HG03097 (cell line): ENCODE data around the gene ZNF560.
"Not testable (repeated sequence)": the region's sequence is repeated elsewhere in the genome, so short reads cannot be mapped to it uniquely, and the experiment has no call there.

ENCODE experiments used
- ATAC-seq: cut with Tn5 transposase; IDR thresholded peaks from one replicate; pipeline ENCODE4 v1.9.1; 2021; ENCODE audit not compliant: unreplicated experiment, low FRiP score

ZNF560 gene

GRCh38 chr19:9498183-9498902 lies at the start of gene ZNF560:
TSS of gene ZNF560 (minus strand) at chr19:9498616. CDS start at chr19:9475313, 23,303 bp downstream.
- ATAC-seq = no peak

GRCh38 chr19:9547870-9548269 lies 49.5 kb upstream of the ZNF560 start:
- no peak for ATAC-seq

GRCh38 chr19:9541281-9541680 lies 42.9 kb upstream of the ZNF560 start:
- not testable (repeated sequence) for ATAC-seq

GRCh38 chr19:9539921-9540320 lies 41.5 kb upstream of the ZNF560 start:
- not testable (repeated sequence) for ATAC-seq

- ATAC-seq = not testable (repeated sequence)
Measured at GRCh38 chr19:9539201-9539600, 40.8 kb upstream of the ZNF560 start.

- ATAC-seq = peak; percentile 76
Measured at GRCh38 chr19:9538183-9539058, 40.0 kb upstream of the ZNF560 start, which contains the start of gene ZNF426. TSS of gene ZNF426 (minus strand) at chr19:9538645. CDS start at chr19:9536232, 2,413 bp downstream.

GRCh38 chr19:9535934-9536333 lies 37.5 kb upstream of the ZNF560 start:
- no peak for ATAC-seq

GRCh38 chr19:9531933-9532332 lies 33.5 kb upstream of the ZNF560 start:
- ATAC-seq = no peak

- ATAC-seq = no peak
Measured at GRCh38 chr19:9528757-9529336, 30.4 kb upstream of the ZNF560 start.

- no peak for ATAC-seq
Measured at GRCh38 chr19:9523885-9524474, 25.6 kb upstream of the ZNF560 start.

- no peak for ATAC-seq
Measured at GRCh38 chr19:9507285-9507684, 8.9 kb upstream of the ZNF560 start.

- ATAC-seq = no peak
Measured at GRCh38 chr19:9500796-9501195, 2.4 kb upstream of the ZNF560 start.

GRCh38 chr19:9494096-9494495 lies 4.3 kb downstream of the ZNF560 start:
- ATAC-seq = no peak

- ATAC-seq = no peak
Measured at GRCh38 chr19:9487016-9487415, 11.4 kb downstream of the ZNF560 start.

GRCh38 chr19:9485140-9485539 lies 13.3 kb downstream of the ZNF560 start:
- ATAC-seq = no peak

- no peak for ATAC-seq
Measured at GRCh38 chr19:9474975-9475374, 23.4 kb downstream of the ZNF560 start.

- no peak for ATAC-seq
Measured at GRCh38 chr19:9467161-9467560, 31.3 kb downstream of the ZNF560 start.

GRCh38 chr19:9461938-9462337 lies 36.5 kb downstream of the ZNF560 start:
- ATAC-seq = no peak

- ATAC-seq = no peak
Measured at GRCh38 chr19:9456018-9456689, 42.3 kb downstream of the ZNF560 start.

- ATAC-seq = no peak
Measured at GRCh38 chr19:9453953-9454352, 44.5 kb downstream of the ZNF560 start.
